ENCODE results near the gene RIOX2.

The RIOX2 gene

DNA sequence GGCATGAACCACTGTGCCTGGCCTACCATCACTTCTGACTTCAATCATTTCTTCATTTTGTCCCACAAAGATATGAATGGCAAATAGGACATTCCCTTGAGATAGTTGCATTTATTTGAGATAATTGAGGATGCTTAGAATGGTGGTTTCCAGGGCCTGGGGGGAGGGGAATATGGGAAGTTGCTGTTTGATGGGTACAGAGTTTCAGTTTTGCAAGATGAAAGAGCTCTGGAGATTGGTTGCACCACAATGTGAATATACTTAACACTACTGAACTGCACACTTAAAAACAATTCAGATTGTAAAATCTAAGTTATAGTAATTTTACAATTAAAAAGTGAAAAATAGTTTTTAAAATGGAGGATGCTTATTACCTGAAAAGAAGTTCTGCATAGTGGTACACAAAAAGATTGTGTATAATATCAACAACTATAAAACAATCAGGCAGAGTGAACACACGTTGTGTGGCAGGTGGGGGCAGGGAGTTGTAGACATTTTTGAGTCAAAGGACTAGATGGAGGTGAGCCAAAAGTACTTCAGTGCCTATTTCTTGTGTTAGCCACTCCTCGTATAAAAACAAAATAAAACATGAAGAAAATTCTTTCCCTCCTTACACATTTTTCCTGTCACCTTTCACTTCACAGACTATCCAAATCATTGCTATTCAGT lies 18.5 kb upstream of the RIOX2 start:
- no peak for DNase-seq (ENCODE audit: low spot score)

DNA sequence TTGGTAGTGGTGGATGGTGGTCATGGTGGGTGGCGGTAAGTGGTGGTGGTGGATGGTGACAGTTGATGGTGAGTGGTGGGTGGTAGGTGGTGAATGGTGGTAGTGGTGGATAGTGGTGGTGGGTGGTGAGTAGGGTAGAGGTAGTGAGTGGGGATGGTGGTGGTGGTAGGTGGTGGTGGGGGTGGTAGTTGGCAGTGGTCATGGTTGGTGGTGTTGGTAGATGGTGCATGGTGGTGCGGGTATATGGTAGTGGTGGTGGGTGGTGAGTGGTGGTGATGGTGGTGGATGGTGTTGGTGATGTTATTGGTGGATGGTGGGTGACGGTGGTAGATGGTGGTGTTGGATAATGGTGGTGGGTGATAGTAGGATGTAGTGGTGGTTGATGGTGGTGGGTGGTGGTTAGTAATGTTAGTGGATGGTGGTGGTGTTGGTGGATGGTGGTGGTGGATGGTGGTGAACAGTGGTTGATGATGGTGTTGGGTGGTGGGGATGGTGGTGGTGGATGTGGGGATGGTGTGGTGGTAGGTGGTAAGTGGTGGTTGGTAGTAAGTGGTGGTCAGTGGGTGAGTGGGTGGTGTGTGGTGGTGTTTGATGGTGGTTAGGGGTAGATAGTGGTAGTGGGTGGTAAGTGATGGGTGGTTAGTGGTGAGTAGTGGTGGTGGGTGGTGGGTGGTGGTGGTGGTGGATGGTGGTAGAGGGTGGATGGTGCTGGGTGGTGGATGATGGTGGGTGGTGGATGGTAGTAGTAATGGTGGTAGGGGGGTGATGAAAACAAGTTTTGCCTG lies 16.7 kb upstream of the RIOX2 start:
- no peak for DNase-seq (ENCODE audit: low spot score)

GRCh38 chr3:97987306-97987705 lies 15.1 kb upstream of the RIOX2 start:
- no peak for DNase-seq (ENCODE audit: low spot score)

- DNase-seq (ENCODE audit: low spot score), result no peak
Measured at GRCh38 chr3:97983933-97984491, 11.8 kb upstream of the RIOX2 start.

DNA sequence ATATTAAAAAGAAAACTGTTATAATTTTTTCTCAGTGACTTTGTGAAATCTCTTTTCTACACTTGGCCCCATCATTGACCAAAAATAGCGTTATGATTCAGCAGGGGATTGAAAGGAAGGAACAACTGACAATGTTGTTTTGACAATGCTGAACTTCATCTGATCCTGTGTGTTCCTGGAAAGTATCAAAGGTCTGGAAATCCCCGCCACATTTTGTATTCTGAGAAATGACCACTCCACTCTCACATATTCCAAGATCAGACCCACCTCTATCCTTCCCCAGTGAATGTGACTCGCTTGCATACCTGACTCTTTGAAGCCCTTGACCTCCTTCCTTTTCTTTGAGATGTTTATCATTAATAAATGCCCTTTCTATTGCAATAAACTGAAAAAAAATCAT lies 9.7 kb upstream of the RIOX2 start:
- no peak for DNase-seq (ENCODE audit: low spot score)

GRCh38 chr3:97979610-97980009 lies 7.4 kb upstream of the RIOX2 start:
- DNase-seq (ENCODE audit: low spot score), result peak; percentile 62

DNA sequence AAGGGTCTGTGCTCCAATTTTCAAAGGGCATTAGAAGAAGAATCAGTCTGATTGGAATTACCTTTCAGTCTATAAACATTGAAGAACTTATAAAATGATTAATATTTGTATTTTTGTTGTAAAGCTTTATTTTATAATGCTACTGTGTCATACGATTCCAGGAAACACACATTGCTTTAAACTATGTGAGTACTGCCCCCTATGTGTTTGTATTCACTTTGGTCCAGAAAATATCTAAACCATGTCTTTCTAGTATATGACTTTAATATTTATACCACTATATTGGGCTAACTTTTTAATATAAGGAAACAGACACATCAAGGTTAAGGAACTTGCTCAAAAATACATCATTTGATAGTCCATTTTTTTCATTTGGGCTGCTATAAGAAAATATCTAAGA lies 3.2 kb upstream of the RIOX2 start:
- no peak for DNase-seq (ENCODE audit: low spot score)

DNA sequence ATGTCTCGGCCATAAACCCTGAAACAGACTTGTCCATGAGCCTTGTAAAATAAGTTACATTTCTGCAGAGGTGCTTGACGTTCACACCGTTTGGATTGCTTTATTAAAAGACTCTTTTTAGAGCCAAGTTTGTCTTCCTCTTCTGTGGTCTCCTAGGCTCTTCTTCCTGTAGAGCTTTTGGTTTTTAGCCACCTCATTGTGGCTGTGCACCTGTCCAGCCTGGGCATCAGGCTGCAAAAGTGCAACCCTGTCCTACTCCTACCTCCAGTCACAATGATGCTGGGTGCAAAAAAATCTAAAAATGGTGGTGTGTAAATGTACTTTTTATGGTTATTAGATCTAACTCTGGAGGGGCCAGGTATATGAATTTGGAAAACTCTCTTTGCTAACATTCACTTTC lies 2.8 kb upstream of the RIOX2 start:
- no peak for DNase-seq (ENCODE audit: low spot score)

- no peak for DNase-seq (ENCODE audit: low spot score)
Measured at GRCh38 chr3:97972976-97973375, 745 bp upstream of the RIOX2 start.

- DNase-seq (ENCODE audit: low spot score), result no peak
Measured at GRCh38 chr3:97970956-97971620, 1.1 kb downstream of the RIOX2 start.

GRCh38 chr3:97970156-97970555 lies 2.1 kb downstream of the RIOX2 start:
- no peak for DNase-seq (ENCODE audit: low spot score)

DNA sequence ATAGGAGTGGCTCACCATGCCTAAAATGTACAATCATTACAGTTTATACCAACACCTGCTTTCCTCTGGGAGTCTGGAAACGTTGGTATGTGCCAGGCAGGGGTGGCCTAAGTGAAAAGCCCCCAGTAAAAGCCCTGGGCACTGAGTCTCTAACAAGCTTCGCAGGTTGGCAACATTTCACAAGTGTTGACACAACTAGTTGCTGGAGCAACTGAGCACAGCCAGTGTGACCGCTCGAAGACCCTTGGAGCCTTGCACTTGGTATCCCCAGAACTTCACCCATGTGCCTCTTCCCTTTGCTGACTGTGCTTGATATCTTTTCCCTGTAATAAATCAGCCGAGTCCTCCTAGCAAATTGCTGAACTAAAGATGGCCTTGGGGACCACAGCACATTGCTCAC lies 2.7 kb downstream of the RIOX2 start:
- no peak for DNase-seq (ENCODE audit: low spot score)

DNA sequence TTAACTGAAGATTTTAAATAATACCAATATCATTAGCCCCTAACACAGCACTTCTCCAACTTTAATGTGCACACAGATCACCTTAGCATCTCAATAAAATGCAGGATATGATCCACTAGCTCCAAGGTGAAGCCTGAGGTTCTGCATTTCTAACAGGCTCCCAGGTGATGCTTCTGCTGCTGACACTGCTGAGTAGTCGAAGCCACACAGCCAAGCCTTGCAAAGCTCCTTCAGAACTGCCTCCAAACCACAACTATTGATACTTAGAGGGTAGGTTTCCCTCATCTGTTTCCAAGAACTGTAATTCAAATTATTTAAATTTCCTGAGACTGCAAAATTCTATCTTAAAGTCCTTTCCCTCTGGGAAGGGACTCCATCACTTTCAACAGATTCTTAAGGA lies 3.9 kb downstream of the RIOX2 start:
- no peak for DNase-seq (ENCODE audit: low spot score)

DNA sequence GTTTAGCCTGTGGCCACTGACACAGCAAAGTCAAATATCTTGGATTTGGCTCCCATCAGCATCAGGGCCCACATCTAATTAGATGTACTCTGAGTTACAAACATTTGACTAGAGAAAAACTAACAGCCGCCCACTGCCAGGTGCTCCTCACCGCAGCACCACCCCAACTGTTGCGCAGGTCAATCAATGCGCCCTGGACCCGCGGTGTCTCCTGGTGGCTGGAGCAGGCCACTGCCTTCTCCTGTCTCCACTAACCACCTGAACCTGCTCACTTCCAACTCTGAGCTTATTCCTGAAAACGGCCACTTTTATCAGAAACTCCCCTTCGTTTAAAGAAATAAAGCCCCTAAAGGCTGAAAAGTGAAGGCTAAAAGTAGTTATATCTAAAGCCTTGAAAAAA lies 4.3 kb downstream of the RIOX2 start:
- no peak for DNase-seq (ENCODE audit: low spot score)

DNA sequence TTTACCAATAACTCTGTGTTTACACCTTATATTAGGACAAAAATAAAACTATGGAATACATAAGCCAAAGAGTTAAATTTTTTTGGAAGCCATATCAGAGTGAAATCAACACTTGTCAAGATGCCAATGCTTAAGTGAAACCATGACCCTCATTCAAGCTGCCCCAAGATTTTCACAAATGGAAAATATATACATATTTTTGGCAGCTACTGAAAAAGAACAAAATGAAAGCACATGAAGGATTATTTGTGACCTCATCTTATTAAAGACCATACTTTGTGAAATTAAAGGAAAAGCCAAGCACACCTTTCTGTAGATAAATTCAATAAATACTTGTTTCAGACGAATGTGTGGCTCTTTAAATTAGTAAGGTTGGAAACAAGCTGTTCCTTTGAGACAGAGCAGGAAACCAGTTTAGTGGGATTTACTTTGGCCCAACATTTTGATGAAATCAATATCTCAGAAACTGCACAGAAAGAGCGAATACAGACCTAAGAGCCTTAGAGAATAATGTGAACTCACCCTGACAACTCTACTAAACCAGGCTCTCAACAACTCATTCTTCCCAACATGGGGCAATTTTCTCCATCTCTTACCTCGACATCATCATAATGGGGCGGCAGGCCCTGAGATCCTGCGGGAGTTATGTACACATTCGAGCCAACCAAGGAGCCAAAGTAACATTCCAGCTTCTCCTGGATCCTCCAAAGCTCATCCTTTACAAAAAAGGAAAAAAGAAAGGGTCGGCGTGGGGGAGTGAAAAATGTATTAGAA lies 11.1 kb downstream of the RIOX2 start:
- no peak for DNase-seq (ENCODE audit: low spot score)

GRCh38 chr3:97960551-97960950 lies 11.7 kb downstream of the RIOX2 start:
- DNase-seq (ENCODE audit: low spot score), result no peak

GRCh38 chr3:97959872-97960271 lies 12.4 kb downstream of the RIOX2 start:
- DNase-seq (ENCODE audit: low spot score), result no peak

- DNase-seq (ENCODE audit: low spot score), result no peak
Measured at GRCh38 chr3:97958796-97959195, 13.4 kb downstream of the RIOX2 start.

DNA sequence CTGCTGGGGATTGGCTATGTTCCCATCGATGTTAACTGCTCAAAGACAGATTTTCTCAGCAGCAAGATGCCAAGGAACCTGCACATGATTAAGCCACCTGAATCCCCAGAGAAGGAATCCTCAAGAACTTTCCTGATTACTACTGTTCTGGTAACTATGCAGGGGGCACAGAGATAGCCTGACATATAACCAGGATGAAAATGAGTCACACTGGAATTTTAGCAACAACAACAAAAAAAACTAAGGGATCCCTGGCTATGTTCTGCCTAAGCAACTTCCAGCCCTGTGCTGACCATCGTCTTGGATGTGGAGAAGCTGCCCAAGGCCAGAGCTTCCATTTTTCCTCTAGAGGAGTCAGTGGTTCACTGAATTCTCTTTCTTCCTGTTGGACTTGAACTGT lies 13.8 kb downstream of the RIOX2 start:
- no peak for DNase-seq (ENCODE audit: low spot score)

DNA sequence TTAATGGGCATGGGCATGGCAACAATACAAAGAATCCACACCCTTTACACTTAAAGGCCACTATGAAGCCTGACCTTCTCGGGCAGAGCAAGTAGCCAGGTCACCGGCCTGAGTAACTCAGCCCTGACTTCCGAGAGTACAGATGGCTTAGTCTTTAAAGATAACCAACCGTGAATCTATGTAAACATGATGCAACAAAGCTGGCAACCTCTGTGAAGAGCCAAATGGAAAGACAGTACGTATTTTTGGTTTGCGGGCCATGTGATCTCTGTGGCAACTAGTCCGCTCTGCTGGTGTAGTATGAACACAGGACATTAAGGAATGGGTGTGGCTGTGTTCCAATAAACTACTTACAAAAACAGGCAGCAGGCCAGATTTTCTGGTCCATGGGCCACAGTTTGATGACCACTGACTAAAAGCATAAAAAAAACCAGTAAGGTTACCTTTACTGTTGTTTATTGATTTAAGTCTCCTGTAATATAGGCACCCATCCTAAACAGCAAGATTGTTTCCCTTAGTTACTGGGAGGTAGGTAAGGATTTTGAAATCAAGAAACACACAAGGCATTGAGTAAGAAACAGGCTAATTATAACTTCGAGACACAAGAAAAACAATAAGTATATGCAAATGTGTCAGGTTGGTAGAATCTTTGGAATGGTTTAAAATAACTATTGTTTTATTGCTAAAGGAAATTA lies 14.5 kb downstream of the RIOX2 start:
- DNase-seq (ENCODE audit: low spot score), result no peak

DNA sequence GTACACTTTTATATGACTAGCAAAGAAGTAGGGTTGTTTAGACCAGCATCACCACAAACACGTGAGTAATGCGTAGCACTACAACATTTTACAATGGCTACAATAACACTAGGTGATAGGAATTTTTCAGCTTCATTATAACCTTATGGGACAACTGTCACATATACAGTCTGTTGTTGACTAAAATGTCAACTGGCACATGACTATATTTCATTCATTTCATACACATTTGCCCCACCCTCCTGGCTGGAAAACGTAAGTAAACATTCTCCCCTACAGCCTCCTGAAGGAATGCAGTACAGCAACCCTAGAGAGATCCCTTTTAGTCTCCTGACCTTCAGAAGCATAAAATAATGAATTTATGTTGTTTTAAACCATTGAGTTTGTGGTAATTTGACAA lies 16.2 kb downstream of the RIOX2 start:
- no peak for DNase-seq (ENCODE audit: low spot score)
